HCT116 (cell line): ENCODE results near the gene LGALS7. TPM values are rescaled to one million over a fixed set of nuclear protein-coding genes. Genes with fewer than 3 reads are reported as not detected.

Experiments
- ATAC-seq: fragments of 200-7000 bp; cut with Tn5 transposase; 2 replicates; pipeline ENCODE4 v1.9.1; 2020; ENCODE audit warnings: mild to moderate bottlenecking, moderate library complexity
- BruUV-seq: library from RNA; stranded (reverse); fragments of 400-500 nt; replicated peaks from 2 replicates; lab custom pipeline; 2021; lab: Mats Ljungman, UMichigan
- CTCF ChIA-PET: fragments of 300-600 bp; sonication (Branson Sonifier 250); formaldehyde crosslinking; loops from one replicate; lab custom pipeline; 2021; ENCODE audit warnings: antibody characterized with exemption; lab: Charles Lee
- POLR2A ChIA-PET: fragments of 300-600, 350-600 bp; sonication (Branson Sonifier 250); formaldehyde crosslinking; loops from one replicate; lab custom pipeline; 2021; ENCODE audit warnings: antibody characterized with exemption; lab: Charles Lee
- RAD21 ChIA-PET, 2 experiments: fragments of 300-600 bp; sonication (Branson Sonifier 250); formaldehyde crosslinking; loops; one replicate each; lab custom pipeline; 2023; ENCODE audit warnings: low total read pairs in 2 of 2; ENCODE audit not compliant: uncharacterized antibody in 2 of 2, unreplicated experiment in 2 of 2, low non-redundant PET in 1 of 2; lab: Charles Lee
- DNase-seq: peaks from one replicate; pipeline ENCODE4 v3.0.0-alpha.2; 2010; ENCODE audit warnings: low read depth, low spot score
- H2AFZ ChIP-seq: fragments of 200-600 bp; shearing (Covaris generic), sonication (generic); 2 replicates; pipeline ENCODE4 v1.6.1; 2017; ENCODE audit warnings: low read depth, mixed run types, mixed read lengths, antibody characterized with exemption, low read length; ENCODE audit not compliant: poor library complexity, severe bottlenecking
- H3K27ac ChIP-seq: 2 replicates; pipeline ENCODE4 v1.5.1; 2012; ENCODE audit warnings: low read depth, low read length
- H3K27me3 ChIP-seq: fragments of 200-600 bp; sonication (generic); 2 replicates; pipeline ENCODE4 v1.6.1; 2016; ENCODE audit warnings: mixed run types, low read length, mixed read lengths; ENCODE audit not compliant: insufficient read depth
- H3K36me3 ChIP-seq, 2 experiments: fragments of 200-500 bp in 1 of 2; fragments of 200-600 bp in 1 of 2; sonication (Bioruptor generic) in 1 of 2; sonication (generic) in 1 of 2; 2 replicates each; pipeline versions ENCODE4 v1.5.1 to v1.6.1; 2014 to 2016; ENCODE audit warnings: low read length in 2 of 2, inconsistent platforms in 1 of 2, mixed read lengths in 1 of 2, mixed run types in 1 of 2; ENCODE audit not compliant: insufficient read depth in 2 of 2, control insufficient read depth in 1 of 2
- H3K4me1 ChIP-seq, 2 experiments: fragments of 200-600 bp in 1 of 2; sonication (generic) in 1 of 2; 2 replicates each; pipeline versions ENCODE4 v1.5.1 to v1.6.1; 2012 to 2017; ENCODE audit warnings: low read length in 2 of 2, inconsistent platforms in 1 of 2, mild to moderate bottlenecking in 1 of 2, mixed read lengths in 1 of 2, mixed run types in 1 of 2, moderate library complexity in 1 of 2; ENCODE audit not compliant: insufficient read depth in 2 of 2, control insufficient read depth in 1 of 2
- H3K4me2 ChIP-seq: fragments of 200-600 bp; sonication (generic); 2 replicates; pipeline ENCODE4 v1.6.1; 2017; ENCODE audit warnings: mixed run types, low read length, mixed read lengths
- H3K4me3 ChIP-seq, 2 experiments: fragments of 200-600 bp in 1 of 2; sonication (generic) in 1 of 2; replicated peaks in 1 of 2; 2 replicates each; pipeline ENCODE4 v1.5.1; 2011 to 2016; ENCODE audit warnings: low read length in 2 of 2, control low read depth in 1 of 2, low read depth in 1 of 2, mild to moderate bottlenecking in 1 of 2, mixed read lengths in 1 of 2, mixed run types in 1 of 2
- H3K79me2 ChIP-seq: fragments of 200-600 bp; sonication (generic); 2 replicates; pipeline ENCODE4 v1.6.1; 2017; ENCODE audit warnings: mild to moderate bottlenecking, mixed run types, low read length, moderate library complexity, mixed read lengths; ENCODE audit not compliant: insufficient read depth
- H3K9ac ChIP-seq: fragments of 200-600 bp; sonication (generic); 2 replicates; pipeline ENCODE4 v1.6.1; 2016; ENCODE audit warnings: low read length, mixed read lengths
- H3K9me2 ChIP-seq: fragments of 200-600 bp; sonication (generic), shearing (Covaris generic); 2 replicates; pipeline ENCODE4 v1.6.1; 2017; ENCODE audit warnings: mixed run types, mild to moderate bottlenecking, moderate library complexity; ENCODE audit not compliant: insufficient read depth
- H3K9me3 ChIP-seq, 2 experiments: fragments of 200-500 bp in 1 of 2; fragments of 200-600 bp in 1 of 2; sonication (Bioruptor generic) in 1 of 2; sonication (generic) in 1 of 2; 2 replicates each; pipeline ENCODE4 v1.6.1; 2014 to 2017; ENCODE audit warnings: low read length in 2 of 2, mixed read lengths in 2 of 2, inconsistent platforms in 1 of 2, low read depth in 1 of 2, mild to moderate bottlenecking in 1 of 2, mixed run types in 1 of 2, moderate library complexity in 1 of 2; ENCODE audit not compliant: control insufficient read depth in 1 of 2, insufficient read depth in 1 of 2
- H4K20me1 ChIP-seq: fragments of 200-600 bp; sonication (generic), shearing (Covaris generic); 2 replicates; pipeline ENCODE4 v1.6.1; 2017; ENCODE audit warnings: mixed run types, mild to moderate bottlenecking, moderate library complexity; ENCODE audit not compliant: insufficient read depth
- intact Hi-C: fragments of 100-400 bp; cut with micrococcal nuclease; formaldehyde crosslinking; loops from 2 replicates; pipeline ENCODE4 v1.10.0; 2022
- total RNA-seq: library from RNA; stranded (reverse); gene quantifications from one replicate; pipeline ENCODE4 v1.2.1, GENCODE V29; 2021; ENCODE audit not compliant: unreplicated experiment
- TF ChIP-seq, protein P1 (sequence below): IDR thresholded peaks from 2 replicates; pipeline ENCODE4 v1.6.1; 2012; ENCODE audit warnings: low read depth

Gene LGALS7
- total RNA-seq, 1 experiment from 2014 or later, result not detected

DNA sequence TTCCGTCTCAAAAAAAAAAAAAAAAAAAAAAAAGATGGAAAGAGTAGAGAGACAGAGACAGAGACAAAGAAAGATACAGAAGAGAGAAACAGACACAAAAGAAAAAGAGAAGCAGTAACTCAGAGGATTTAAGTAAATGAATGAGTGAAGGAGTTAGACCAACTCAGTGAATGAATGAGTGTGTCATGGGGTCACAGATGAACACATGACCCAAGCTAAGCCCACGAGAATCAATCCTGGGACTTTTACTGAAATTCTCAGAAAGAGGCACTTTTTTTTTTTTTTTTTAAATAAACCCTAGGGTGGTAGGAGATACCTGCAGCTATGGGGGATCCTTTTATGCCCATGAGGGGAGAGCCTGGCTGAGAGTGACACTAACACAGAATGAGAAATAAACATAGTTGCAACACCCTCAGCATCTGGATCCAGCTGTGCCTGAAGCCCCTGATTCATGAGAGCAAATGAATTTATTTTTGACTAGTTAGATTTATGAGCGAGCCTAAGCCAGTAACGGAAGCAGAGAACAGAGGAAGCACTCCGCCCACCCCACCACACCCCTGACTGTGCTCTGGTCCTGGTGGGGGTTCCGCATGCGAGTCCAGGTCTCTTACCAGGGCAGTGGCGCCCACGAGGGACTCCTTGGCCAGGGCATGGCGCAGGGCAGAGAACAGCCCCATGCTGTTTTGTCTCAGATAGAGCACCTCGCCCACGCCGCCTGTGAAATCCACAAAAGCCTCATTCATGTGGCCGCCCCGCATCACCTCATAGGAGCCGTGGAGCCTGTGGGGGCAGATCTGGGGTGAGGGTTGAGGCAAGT lies 33.7 kb downstream of the LGALS7 start:
- ChIA-PET RAD21 (no interaction called here), CTCF (no interaction called here), POLR2A (no interaction called here)
- no peaks in the 10 kb centered on the region for H3K9me3 ChIP-seq
- no peak overlapping the region for H3K4me3 ChIP-seq
- BruUV-seq, result no TSS peak
- TF ChIP-seq, protein P1, sequence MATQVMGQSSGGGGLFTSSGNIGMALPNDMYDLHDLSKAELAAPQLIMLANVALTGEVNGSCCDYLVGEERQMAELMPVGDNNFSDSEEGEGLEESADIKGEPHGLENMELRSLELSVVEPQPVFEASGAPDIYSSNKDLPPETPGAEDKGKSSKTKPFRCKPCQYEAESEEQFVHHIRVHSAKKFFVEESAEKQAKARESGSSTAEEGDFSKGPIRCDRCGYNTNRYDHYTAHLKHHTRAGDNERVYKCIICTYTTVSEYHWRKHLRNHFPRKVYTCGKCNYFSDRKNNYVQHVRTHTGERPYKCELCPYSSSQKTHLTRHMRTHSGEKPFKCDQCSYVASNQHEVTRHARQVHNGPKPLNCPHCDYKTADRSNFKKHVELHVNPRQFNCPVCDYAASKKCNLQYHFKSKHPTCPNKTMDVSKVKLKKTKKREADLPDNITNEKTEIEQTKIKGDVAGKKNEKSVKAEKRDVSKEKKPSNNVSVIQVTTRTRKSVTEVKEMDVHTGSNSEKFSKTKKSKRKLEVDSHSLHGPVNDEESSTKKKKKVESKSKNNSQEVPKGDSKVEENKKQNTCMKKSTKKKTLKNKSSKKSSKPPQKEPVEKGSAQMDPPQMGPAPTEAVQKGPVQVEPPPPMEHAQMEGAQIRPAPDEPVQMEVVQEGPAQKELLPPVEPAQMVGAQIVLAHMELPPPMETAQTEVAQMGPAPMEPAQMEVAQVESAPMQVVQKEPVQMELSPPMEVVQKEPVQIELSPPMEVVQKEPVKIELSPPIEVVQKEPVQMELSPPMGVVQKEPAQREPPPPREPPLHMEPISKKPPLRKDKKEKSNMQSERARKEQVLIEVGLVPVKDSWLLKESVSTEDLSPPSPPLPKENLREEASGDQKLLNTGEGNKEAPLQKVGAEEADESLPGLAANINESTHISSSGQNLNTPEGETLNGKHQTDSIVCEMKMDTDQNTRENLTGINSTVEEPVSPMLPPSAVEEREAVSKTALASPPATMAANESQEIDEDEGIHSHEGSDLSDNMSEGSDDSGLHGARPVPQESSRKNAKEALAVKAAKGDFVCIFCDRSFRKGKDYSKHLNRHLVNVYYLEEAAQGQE, result no peak
- H3K9ac ChIP-seq, result no peak overlapping the region
- H3K79me2 ChIP-seq, result no peaks in the 10 kb centered on the region
- DNase-seq (no peak), ATAC-seq (no peak)
- H2AFZ ChIP-seq, result no peak overlapping the region
- H3K36me3 ChIP-seq, result no peaks in the 10 kb centered on the region
- H4K20me1 ChIP-seq, result no peaks in the 10 kb centered on the region
- H3K27me3 ChIP-seq, result no peaks in the 10 kb centered on the region
- H3K4me1 ChIP-seq, result peaks cover 3 to 20% of the 10 kb centered on the region in 2 experiments; a peak in 3 of 4 replicates
- intact Hi-C loops, result loop anchor here (5.0 kb wide), 1 partner anchor 93 kb away; the partner anchor contains the start of gene ECH1
- H3K9me2 ChIP-seq, result no peaks in the 10 kb centered on the region
- no peak overlapping the region for H3K27ac ChIP-seq
- H3K4me2 ChIP-seq, result no peak overlapping the region
